K562 (cell line): Measurements from ENCODE around the gene CLASP1. TPM values are rescaled to one million over a fixed set of nuclear protein-coding genes. Genes with fewer than 3 reads are reported as not detected.

Experiments
- ATAC-seq: fragments of 200-7000 bp; cut with Tn5 transposase; 3 replicates; pipeline ENCODE4 v1.9.1; 2020; ENCODE audit warnings: moderate library complexity
- BruUV-seq: library from RNA; stranded (reverse); fragments of 400-500 nt; replicated peaks from 2 replicates; lab custom pipeline; 2021; lab: Mats Ljungman, UMichigan
- CTCF ChIA-PET: fragments of 300-600 bp; formaldehyde crosslinking; extraction: SDS; loops from one replicate; lab custom pipeline; 2021; ENCODE audit warnings: low intra/inter-chr PET ratio; lab: Yijun Ruan, JAX
- POLR2A ChIA-PET: fragments of 300-600, 350-650 bp; sonication (Branson Sonifier 250); formaldehyde crosslinking; extraction: SDS; loops from one replicate; lab custom pipeline; 2021; ENCODE audit warnings: antibody characterized with exemption, inconsistent platforms; lab: Yijun Ruan, JAX
- DNase-seq, 4 experiments: peaks; one replicate each; pipeline versions ENCODE4 v3.0.0 to v3.0.0-alpha.2; 2011 to 2018; ENCODE audit warnings: low spot score in 3 of 4, mixed read lengths in 3 of 4; ENCODE audit errors: extremely low read depth in 1 of 4
- FAIRE-seq: peaks from 2 replicates; lab custom pipeline; 2011; peaks lifted over from hg19 to GRCh38; lab: Jason Lieb, UNC
- H2AFZ ChIP-seq: 2 replicates; pipeline ENCODE4 v1.6.0; 2011; ENCODE audit warnings: low read depth, low read length, control low read depth, inconsistent platforms
- H3K27ac ChIP-seq: fragments of 200-600 bp; 3 replicates; pipeline ENCODE4 v1.8.0; 2011; ENCODE audit warnings: low read depth, mild to moderate bottlenecking, control low read depth, inconsistent platforms, low read length, moderate library complexity, mixed read lengths; ENCODE audit errors: extremely low read depth
- H3K27me3 ChIP-seq, 2 experiments: fragments of 300-600 bp in 1 of 2; 2 replicates in 1 of 2; 3 replicates in 1 of 2; pipeline versions ENCODE4 v1.6.0 to v1.8.0; 2011; ENCODE audit warnings: inconsistent platforms in 2 of 2, low read length in 2 of 2, mild to moderate bottlenecking in 1 of 2, mixed read lengths in 1 of 2, moderate library complexity in 1 of 2; ENCODE audit not compliant: control insufficient read depth in 2 of 2, insufficient read depth in 2 of 2
- H3K36me3 ChIP-seq: fragments of 300-600 bp; 3 replicates; pipeline ENCODE4 v1.8.0; 2011; ENCODE audit warnings: mild to moderate bottlenecking, low read length, inconsistent platforms; ENCODE audit not compliant: control insufficient read depth, insufficient read depth
- H3K4me1 ChIP-seq, 2 experiments: fragments of 200-600 bp in 1 of 2; replicated peaks in 1 of 2; 2 replicates in 1 of 2; 3 replicates in 1 of 2; pipeline versions ENCODE4 v1.5.1 to v1.8.0; 2011; ENCODE audit warnings: inconsistent platforms in 2 of 2, low read length in 2 of 2, mild to moderate bottlenecking in 1 of 2, mixed read lengths in 1 of 2, moderate library complexity in 1 of 2; ENCODE audit not compliant: control insufficient read depth in 2 of 2, insufficient read depth in 2 of 2
- H3K4me2 ChIP-seq: 2 replicates; pipeline ENCODE4 v1.6.1; 2011; ENCODE audit warnings: low read length, control low read depth, inconsistent platforms, mixed read lengths; ENCODE audit not compliant: insufficient read depth
- H3K4me3 ChIP-seq: fragments of 200-600 bp; sonication (generic), shearing (Covaris generic); 2 replicates; pipeline ENCODE4 v1.5.1; 2016; ENCODE audit warnings: control low read depth, inconsistent platforms
- H3K79me2 ChIP-seq: fragments of 200-600 bp; 3 replicates; pipeline ENCODE4 v1.8.0; 2011; ENCODE audit warnings: low read length, inconsistent platforms; ENCODE audit not compliant: control insufficient read depth, insufficient read depth
- H3K9ac ChIP-seq, 2 experiments: 2 replicates each; pipeline versions ENCODE4 v1.6.0 to v1.6.1; 2011; ENCODE audit warnings: low read depth in 2 of 2, low read length in 2 of 2, control low read depth in 1 of 2, inconsistent platforms in 1 of 2, mild to moderate bottlenecking in 1 of 2, mixed read lengths in 1 of 2; ENCODE audit not compliant: insufficient read depth in 1 of 2
- H3K9me1 ChIP-seq: one replicate; pipeline ENCODE4 v1.6.0; 2011; ENCODE audit warnings: inconsistent platforms, mild to moderate bottlenecking, low read length, moderate library complexity; ENCODE audit not compliant: control insufficient read depth, insufficient read depth
- H3K9me3 ChIP-seq: replicated peaks from 2 replicates; pipeline ENCODE4 v1.5.1; 2011; ENCODE audit warnings: low read depth, low read length, inconsistent platforms; ENCODE audit not compliant: control insufficient read depth, insufficient read depth
- H4K20me1 ChIP-seq: replicated peaks from 2 replicates; pipeline ENCODE4 v1.6.1; 2011; ENCODE audit warnings: low read length, inconsistent platforms, mixed read lengths; ENCODE audit not compliant: control insufficient read depth, insufficient read depth
- ATF7 ChIP-seq: fragments of 450-650 bp; IDR thresholded peaks from 2 replicates; pipeline ENCODE4 v1.7.1; 2014; ENCODE audit warnings: mild to moderate bottlenecking, moderate library complexity
- E2F3 ChIP-seq: fragments of 250-450 bp; sonication (Bioruptor Pico); IDR thresholded peaks from 2 replicates; pipeline ENCODE4 v1.4.0; 2020; ENCODE audit warnings: mild to moderate bottlenecking
- FIP1L1 ChIP-seq: fragments of 200-400 bp; formaldehyde crosslinking; IDR thresholded peaks from 2 replicates; pipeline ENCODE4 v1.6.1; 2018; ENCODE audit warnings: mild to moderate bottlenecking, low read depth, low read length; ENCODE audit not compliant: poor library complexity, severe bottlenecking
- MTF1 ChIP-seq: fragments of 250-450 bp; sonication (Bioruptor Pico); IDR thresholded peaks from 2 replicates; pipeline ENCODE4 v1.9.0; 2021; ENCODE audit warnings: moderate library complexity, mild to moderate bottlenecking, inconsistent platforms, borderline replicate concordance
- NFE2L1 ChIP-seq: fragments of 450-650 bp; IDR thresholded peaks from 2 replicates; pipeline ENCODE4 v1.6.1; 2016; ENCODE audit warnings: missing genetic modification characterization, low read depth, mild to moderate bottlenecking, missing compliant biosample characterization, moderate library complexity, borderline replicate concordance
- NFIX ChIP-seq: fragments of 250-450 bp; sonication (Bioruptor Pico); IDR thresholded peaks from 2 replicates; pipeline ENCODE4 v1.4.0; 2020; ENCODE audit warnings: low read depth, mild to moderate bottlenecking, moderate library complexity
- RBM14 ChIP-seq: fragments of 200-400 bp; formaldehyde crosslinking; IDR thresholded peaks from 2 replicates; pipeline ENCODE4 v1.6.1; 2018; ENCODE audit warnings: low read depth, mild to moderate bottlenecking, low read length, moderate library complexity, borderline replicate concordance; ENCODE audit not compliant: insufficient read depth
- RBM39 ChIP-seq: fragments of 200-400 bp; formaldehyde crosslinking; optimal IDR thresholded peaks from 2 replicates; pipeline ENCODE3; 2018; ENCODE audit warnings: low read depth, low read length
- SMAD2 ChIP-seq: fragments of 150-350 bp; IDR thresholded peaks from 2 replicates; pipeline ENCODE4 v1.6.1; 2014; ENCODE audit warnings: low read depth, mild to moderate bottlenecking, low read length
- TBP ChIP-seq: optimal IDR thresholded peaks from 2 replicates; pipeline ENCODE3; 2011; ENCODE audit warnings: low read depth, low read length, improper control_type of control experiment
- TRIM24 ChIP-seq, 2 experiments: fragments of 450-650 bp; IDR thresholded peaks; 2 replicates each; pipeline ENCODE4 v1.6.1; 2016
- ZNF124 ChIP-seq: sonication (generic); formaldehyde crosslinking; IDR thresholded peaks from 2 replicates; pipeline ENCODE4 v1.8.1; 2022; ENCODE audit warnings: missing genetic modification reagents
- ZNF23 ChIP-seq: fragments of 250-450 bp; sonication (Bioruptor Pico); IDR thresholded peaks from 2 replicates; pipeline ENCODE4 v1.4.0; 2020; ENCODE audit warnings: mild to moderate bottlenecking
- ZNF436 ChIP-seq: fragments of 250-450, 450-650 bp; sonication (Bioruptor Pico); formaldehyde crosslinking; IDR thresholded peaks from 2 replicates; pipeline ENCODE4 v1.7.0; 2020; ENCODE audit warnings: mild to moderate bottlenecking
- ZNF696 ChIP-seq: fragments of 250-450 bp; sonication (Bioruptor Pico); conservative IDR thresholded peaks from 2 replicates; pipeline ENCODE4 v1.4.0; 2020; ENCODE audit warnings: mild to moderate bottlenecking, moderate library complexity
- WGBS: fragments of 100-300 bp; shearing (Covaris generic); methylation state at CpG from one replicate; pipeline ENCODE4 v1.1.6; 2016; ENCODE audit warnings: low coverage, mixed read lengths; ENCODE audit not compliant: insufficient coverage; ENCODE audit errors: missing lambda C conversion rate; 5-methylcytosine and 5-hydroxymethylcytosine counted together
- in situ Hi-C: fragments of 300-500 bp; cut with MboI; formaldehyde crosslinking; loops from 4 replicates; pipeline ENCODE4 v1.15.0; 2018; ENCODE audit warnings: inconsistent platforms, mixed read lengths
- intact Hi-C: fragments of 100-400 bp; cut with micrococcal nuclease; formaldehyde crosslinking; loops from 2 replicates; pipeline ENCODE4 v1.14.2; 2022
- polyA plus RNA-seq, 8 experiments: library from polyadenylated mRNA; depleted of rRNA in 4 of 8; stranded (reverse) in 5 of 8; unstranded in 3 of 8; fragments of >200 nt; fragmentation: Nextera tagmentation in 2 of 8; fragmentation: Illumina TruSeq in 1 of 8; extraction: Ambion mirVana in 2 of 8; extraction: Trizol in 1 of 8; gene quantifications; 2 replicates each; pipeline versions ENCODE4 v1.2.1 to v1.2.3, GENCODE V29; 2011 to 2014; ENCODE audit warnings: inconsistent platforms in 1 of 8, missing spikeins in 1 of 8
- total RNA-seq, 7 experiments: library from RNA; depleted of rRNA in 6 of 7; stranded (reverse); fragments of >200 nt in 6 of 7; fragmentation: Illumina TruSeq in 2 of 7; extraction: Trizol in 2 of 7; gene quantifications; 2 replicates each; pipeline versions ENCODE4 v1.2.1 to v1.2.3, GENCODE V29; 2011 to 2021; ENCODE audit warnings: low replicate concordance in 1 of 7
- TF ChIP-seq, protein P1 (sequence below), 2 experiments: fragments of 450-650 bp in 1 of 2; IDR thresholded peaks; 2 replicates each; pipeline ENCODE4 v1.6.1; 2011 to 2017; ENCODE audit warnings: low read depth in 2 of 2, antibody characterized with exemption in 1 of 2, borderline replicate concordance in 1 of 2, low read length in 1 of 2, mild to moderate bottlenecking in 1 of 2, mixed read lengths in 1 of 2; ENCODE audit not compliant: control insufficient read depth in 1 of 2

The CLASP1 gene
- total and polyA plus RNA-seq, 9 of the 15 experiments (the other 6 are each of a cell fraction or from before 2014, with no cell fraction given): 1.7 to 40.3 (median 20.7) TPM

DNA sequence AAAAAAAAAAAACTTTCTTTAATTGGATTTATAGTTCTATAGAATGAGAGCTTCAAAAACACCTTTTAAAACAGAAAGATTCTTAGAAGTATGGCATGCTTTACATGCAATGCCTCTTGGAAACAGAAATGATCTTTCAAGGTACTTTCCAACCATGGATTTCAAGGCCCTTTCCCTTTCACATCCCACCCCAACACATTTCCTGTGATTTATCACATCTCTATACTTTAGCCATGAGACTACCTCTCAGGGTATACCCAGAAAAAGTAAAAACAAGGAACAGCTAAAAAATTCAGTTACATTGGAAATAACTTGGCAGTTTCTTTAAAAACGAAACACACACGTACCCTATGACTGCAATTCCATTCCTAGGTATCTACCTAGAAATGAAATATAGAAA lies 103.3 kb downstream of the CLASP1 start:
- H3K9ac ChIP-seq: no peak overlapping the region
- POLR2A ChIA-PET: interaction anchor here (2.6 to 3.7 kb wide), 2 partner anchors 14 to 15 kb away, joined by 11 to 23 read pairs; partner anchors contain the start of gene RNU4ATAC
- TF ChIP-seq SMAD2: no peak
- no peak for TF ChIP-seq ZNF23
- TF ChIP-seq MTF1 (CRISPR knock-in tag): no peak
- TF ChIP-seq TBP: no peak
- no peak for TF ChIP-seq ZNF436 (CRISPR knock-in tag)
- TF ChIP-seq E2F3: no peak
- no peak for TF ChIP-seq RBM14
- TF ChIP-seq, protein P1, sequence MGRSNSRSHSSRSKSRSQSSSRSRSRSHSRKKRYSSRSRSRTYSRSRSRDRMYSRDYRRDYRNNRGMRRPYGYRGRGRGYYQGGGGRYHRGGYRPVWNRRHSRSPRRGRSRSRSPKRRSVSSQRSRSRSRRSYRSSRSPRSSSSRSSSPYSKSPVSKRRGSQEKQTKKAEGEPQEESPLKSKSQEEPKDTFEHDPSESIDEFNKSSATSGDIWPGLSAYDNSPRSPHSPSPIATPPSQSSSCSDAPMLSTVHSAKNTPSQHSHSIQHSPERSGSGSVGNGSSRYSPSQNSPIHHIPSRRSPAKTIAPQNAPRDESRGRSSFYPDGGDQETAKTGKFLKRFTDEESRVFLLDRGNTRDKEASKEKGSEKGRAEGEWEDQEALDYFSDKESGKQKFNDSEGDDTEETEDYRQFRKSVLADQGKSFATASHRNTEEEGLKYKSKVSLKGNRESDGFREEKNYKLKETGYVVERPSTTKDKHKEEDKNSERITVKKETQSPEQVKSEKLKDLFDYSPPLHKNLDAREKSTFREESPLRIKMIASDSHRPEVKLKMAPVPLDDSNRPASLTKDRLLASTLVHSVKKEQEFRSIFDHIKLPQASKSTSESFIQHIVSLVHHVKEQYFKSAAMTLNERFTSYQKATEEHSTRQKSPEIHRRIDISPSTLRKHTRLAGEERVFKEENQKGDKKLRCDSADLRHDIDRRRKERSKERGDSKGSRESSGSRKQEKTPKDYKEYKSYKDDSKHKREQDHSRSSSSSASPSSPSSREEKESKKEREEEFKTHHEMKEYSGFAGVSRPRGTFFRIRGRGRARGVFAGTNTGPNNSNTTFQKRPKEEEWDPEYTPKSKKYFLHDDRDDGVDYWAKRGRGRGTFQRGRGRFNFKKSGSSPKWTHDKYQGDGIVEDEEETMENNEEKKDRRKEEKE (IDR thresholded peaks at IDR 0.05; ENCODE audit: borderline replicate concordance in 1 of 2, control insufficient read depth in 1 of 2, low read depth in 2 of 2, low read length in 1 of 2): no peak
- no peak for TF ChIP-seq FIP1L1
- TF ChIP-seq NFE2L1 (tag): no peak
- no peak for TF ChIP-seq RBM39
- TF ChIP-seq ZNF124 (CRISPR knock-in tag): no peak
- no peak for TF ChIP-seq NFIX (CRISPR knock-in tag)
- no peak for TF ChIP-seq TRIM24 (IDR thresholded peaks at IDR 0.05)
- no peak for TF ChIP-seq ZNF696 (CRISPR knock-in tag)
- no peak for TF ChIP-seq ATF7
- TF ChIP-seq, all 486 proteins: peak for 0
- peaks cover 63% of the 10 kb centered on the region for H3K79me2 ChIP-seq
- H3K4me3 ChIP-seq: no peak overlapping the region
- no peaks in the 10 kb centered on the region; a peak in 1 of 5 replicates for H3K4me1 ChIP-seq
- no peak overlapping the region for H3K27ac ChIP-seq
- no peaks in the 10 kb centered on the region for H3K9me1 ChIP-seq
- H3K27me3 ChIP-seq: no peaks in the 10 kb centered on the region
- no peak overlapping the region for H3K4me2 ChIP-seq
- no peak for ATAC-seq
- 52% methylated on average over 2 of the region's 2 CpGs for WGBS
- in situ Hi-C loops (no loop called here), intact Hi-C loops (no loop called here)
- H3K36me3 ChIP-seq: no peaks in the 10 kb centered on the region
- no peak for DNase-seq
- H3K9me3 ChIP-seq: no peaks in the 10 kb centered on the region
- 0 out of 2 replicates have a peak, but pooled peaks cover 4% of the 10 kb centered on the region for H4K20me1 ChIP-seq
- CTCF ChIA-PET: no interaction called here
- no TSS peak for BruUV-seq
- no peak overlapping the region for H2AFZ ChIP-seq
- FAIRE-seq: no peak
